Measurements from ENCODE around the gene OR4X2.
"Not testable (repeated sequence)": the region's sequence is repeated elsewhere in the genome, so short reads cannot be mapped to it uniquely, and the experiment has no call there.

Gene OR4X2

GRCh38 chr11:48244804-48245203 is at the start of gene OR4X2:
OR4X2 (plus strand) TSS chr11:48245104; CDS start chr11:48245104, 0 bp downstream.
- DNase-seq = no peak

- DNase-seq = no peak
These were observed 37.0 kb upstream of the OR4X2 start for GRCh38 chr11:48207881-48208280.

GRCh38 chr11:48210052-48210451 is 34.9 kb upstream of the OR4X2 start:
- DNase-seq = no peak

GRCh38 chr11:48216510-48216909 is 28.4 kb upstream of the OR4X2 start, which contains the start of gene OR4B1:
OR4B1 (plus strand) TSS chr11:48216810; CDS start chr11:48216810, 0 bp downstream.
- no peak for DNase-seq

- no peak for DNase-seq
These were observed 16.1 kb upstream of the OR4X2 start for GRCh38 chr11:48228761-48229160.

- DNase-seq = not testable (repeated sequence)
These were observed 14.8 kb upstream of the OR4X2 start for GRCh38 chr11:48230057-48230456.

GRCh38 chr11:48237727-48238126 is 7.2 kb upstream of the OR4X2 start:
- DNase-seq = no peak

GRCh38 chr11:48242501-48242900 is 2.4 kb upstream of the OR4X2 start:
- DNase-seq = no peak

- no peak for DNase-seq
These were observed 4.0 kb downstream of the OR4X2 start for GRCh38 chr11:48248902-48249301.

GRCh38 chr11:48261600-48261999 is 16.7 kb downstream of the OR4X2 start:
- no peak for DNase-seq

GRCh38 chr11:48263423-48263911 is 18.6 kb downstream of the OR4X2 start, which contains the start of gene OR4X1:
OR4X1 (plus strand) TSS chr11:48263861; CDS start chr11:48263861, 0 bp downstream.
- no peak for DNase-seq

GRCh38 chr11:48270621-48271020 is 25.7 kb downstream of the OR4X2 start:
- no peak for DNase-seq

- no peak for DNase-seq
These were observed 27.7 kb downstream of the OR4X2 start for GRCh38 chr11:48272606-48273005.
